HepG2 (cell line): ENCODE data around the gene IER2. TPM values are rescaled to one million over a fixed set of nuclear protein-coding genes. Genes with fewer than 3 reads are reported as not detected.

ENCODE experiments used
- AHR ChIP-seq: IDR thresholded peaks from 2 replicates; pipeline ENCODE4 v1.6.1; 2018; ENCODE audit warnings: missing genetic modification reagents, missing compliant biosample characterization
- CAMTA2 ChIP-seq: sonication (generic); formaldehyde crosslinking; IDR thresholded peaks from 2 replicates; pipeline ENCODE4 v1.4.0; 2020; ENCODE audit warnings: mild to moderate bottlenecking, missing genetic modification reagents, borderline replicate concordance
- GLI4 ChIP-seq: sonication (generic); formaldehyde crosslinking; IDR thresholded peaks from 2 replicates; pipeline ENCODE4 v1.5.1; 2020; ENCODE audit warnings: missing genetic modification reagents, mild to moderate bottlenecking, moderate library complexity, borderline replicate concordance
- HCFC1 ChIP-seq: fragments of 150-350 bp; IDR thresholded peaks from 2 replicates; pipeline ENCODE4 v1.6.1; 2014; ENCODE audit warnings: low read depth, low read length
- HMGA1 ChIP-seq: sonication (generic); formaldehyde crosslinking; conservative IDR thresholded peaks from 2 replicates; pipeline ENCODE4 v1.4.0; 2020; ENCODE audit warnings: missing genetic modification reagents
- MXD4 ChIP-seq: IDR thresholded peaks from 2 replicates; pipeline ENCODE4 v1.6.1; 2016; ENCODE audit warnings: mild to moderate bottlenecking, missing biosample characterization, missing genetic modification reagents
- RCOR2 ChIP-seq: IDR thresholded peaks from 2 replicates; pipeline ENCODE4 v1.6.1; 2016; ENCODE audit warnings: missing biosample characterization, missing genetic modification reagents
- RFXAP ChIP-seq: sonication (generic); formaldehyde crosslinking; IDR thresholded peaks from 2 replicates; pipeline ENCODE4 v1.4.0; 2020; ENCODE audit warnings: missing genetic modification reagents, borderline replicate concordance
- ZBTB8A ChIP-seq: sonication (generic); formaldehyde crosslinking; IDR thresholded peaks from 2 replicates; pipeline ENCODE4 v1.4.0; 2020; ENCODE audit warnings: mild to moderate bottlenecking, low read depth, missing genetic modification reagents, borderline replicate concordance
- ZNF34 ChIP-seq: sonication (generic); formaldehyde crosslinking; IDR thresholded peaks from 2 replicates; pipeline ENCODE4 v1.4.0; 2020; ENCODE audit warnings: mild to moderate bottlenecking, missing genetic modification reagents, borderline replicate concordance
- ZNF552 ChIP-seq: sonication (generic); formaldehyde crosslinking; IDR thresholded peaks from 2 replicates; pipeline ENCODE4 v1.9.0; 2022; ENCODE audit warnings: missing genetic modification reagents, mild to moderate bottlenecking, borderline replicate concordance
- ZNF572 ChIP-seq: sonication (generic); formaldehyde crosslinking; IDR thresholded peaks from 2 replicates; pipeline ENCODE4 v1.5.1; 2020; ENCODE audit warnings: mild to moderate bottlenecking, missing genetic modification reagents
- ZNF614 ChIP-seq: IDR thresholded peaks from 2 replicates; pipeline ENCODE4 v1.6.1; 2018; ENCODE audit warnings: missing biosample characterization, missing genetic modification reagents, inconsistent platforms, borderline replicate concordance
- polyA plus RNA-seq, 8 experiments: library from polyadenylated mRNA; depleted of rRNA in 3 of 8; stranded (reverse) in 7 of 8; unstranded in 1 of 8; fragments of >200 nt; fragmentation: Illumina TruSeq in 4 of 8; extraction: Trizol in 4 of 8; gene quantifications; 2 replicates each; pipeline versions ENCODE4 v1.2.1 to v1.2.3, GENCODE V29; 2011 to 2016; ENCODE audit warnings: low read depth in 4 of 8, missing spikeins in 1 of 8, mixed read lengths in 1 of 8; ENCODE audit not compliant: insufficient read depth in 1 of 8
- total RNA-seq, 5 experiments: library from RNA; depleted of rRNA; stranded (reverse); fragments of >200 nt; fragmentation: Illumina TruSeq; extraction: Trizol; gene quantifications; 2 replicates each; pipeline ENCODE4 v1.2.3, GENCODE V29; 2016; ENCODE audit warnings: low read depth in 1 of 5
- TF ChIP-seq, protein P1 (sequence below): IDR thresholded peaks from 2 replicates; pipeline ENCODE4 v1.6.1; 2016; ENCODE audit warnings: missing compliant biosample characterization, missing genetic modification reagents, borderline replicate concordance
- TF ChIP-seq, protein P2 (sequence below), 2 experiments: sonication (generic) in 1 of 2; formaldehyde crosslinking in 1 of 2; IDR thresholded peaks; 2 replicates each; pipeline versions ENCODE4 v1.4.0 to v1.6.1; 2018 to 2020; ENCODE audit warnings: missing genetic modification reagents in 2 of 2, borderline replicate concordance in 1 of 2, low read depth in 1 of 2, mild to moderate bottlenecking in 1 of 2, missing biosample characterization in 1 of 2
- TF ChIP-seq, protein P3 (sequence below): sonication (generic); formaldehyde crosslinking; IDR thresholded peaks from 2 replicates; pipeline ENCODE4 v1.5.0; 2020; ENCODE audit warnings: missing genetic modification reagents, mild to moderate bottlenecking, borderline replicate concordance
- TF ChIP-seq, protein P4 (sequence below): sonication (generic); formaldehyde crosslinking; conservative IDR thresholded peaks from 2 replicates; pipeline ENCODE4 v1.8.1; 2023; ENCODE audit warnings: missing genetic modification reagents
- TF ChIP-seq, protein P5 (sequence below): sonication (generic); formaldehyde crosslinking; IDR thresholded peaks from 2 replicates; pipeline ENCODE4 v1.4.0; 2020; ENCODE audit warnings: low read depth, missing genetic modification reagents

The IER2 gene
- total and polyA plus RNA-seq, 2 of the 13 experiments (the other 11 are each of a cell fraction or from before 2014, with no cell fraction given): 10.1 to 14.3 TPM

DNA sequence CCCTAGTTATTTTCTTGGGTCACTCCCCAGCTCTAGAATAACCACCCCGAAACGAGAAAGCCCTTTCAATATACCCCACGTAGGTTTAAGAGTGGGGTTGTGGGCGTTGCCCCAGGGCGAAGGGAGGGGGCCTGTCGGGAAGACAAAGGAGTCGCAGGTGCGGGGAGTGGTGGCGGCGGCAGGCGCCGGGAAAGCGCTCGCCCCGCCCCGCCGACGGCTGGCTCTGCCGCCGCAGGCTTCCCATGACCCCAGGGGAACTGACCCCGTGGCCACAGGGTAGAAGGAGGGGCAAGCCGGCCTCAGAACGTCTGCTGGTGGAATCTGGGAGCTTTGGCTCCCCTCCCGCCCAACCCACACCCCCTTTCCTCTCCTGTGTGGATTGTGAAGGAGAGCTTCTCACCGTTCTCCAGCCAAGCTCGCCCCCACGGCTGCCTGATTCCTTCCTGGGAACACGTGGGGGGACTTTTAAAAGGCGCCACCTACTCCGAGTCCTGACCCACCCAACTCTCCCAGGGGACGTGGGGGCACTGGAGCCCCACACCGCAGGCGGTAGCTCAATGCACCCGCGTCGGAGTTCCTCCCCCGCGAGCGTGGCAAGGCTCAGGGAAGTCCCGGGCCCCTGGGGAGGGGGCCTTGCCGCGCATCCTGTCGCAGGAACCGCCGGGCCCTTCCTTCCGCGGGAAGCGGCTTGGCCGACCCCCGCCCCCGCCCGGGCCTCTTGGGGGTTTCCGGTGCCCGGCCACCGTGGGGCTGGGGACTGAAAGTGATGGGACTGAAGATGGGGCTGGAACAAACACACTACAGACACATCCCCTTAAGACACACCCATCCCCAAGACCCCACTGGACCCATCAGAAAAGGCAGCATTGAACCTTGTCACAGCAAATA lies 5.5 kb downstream of the IER2 start (continued):
- TF ChIP-seq, protein P1, sequence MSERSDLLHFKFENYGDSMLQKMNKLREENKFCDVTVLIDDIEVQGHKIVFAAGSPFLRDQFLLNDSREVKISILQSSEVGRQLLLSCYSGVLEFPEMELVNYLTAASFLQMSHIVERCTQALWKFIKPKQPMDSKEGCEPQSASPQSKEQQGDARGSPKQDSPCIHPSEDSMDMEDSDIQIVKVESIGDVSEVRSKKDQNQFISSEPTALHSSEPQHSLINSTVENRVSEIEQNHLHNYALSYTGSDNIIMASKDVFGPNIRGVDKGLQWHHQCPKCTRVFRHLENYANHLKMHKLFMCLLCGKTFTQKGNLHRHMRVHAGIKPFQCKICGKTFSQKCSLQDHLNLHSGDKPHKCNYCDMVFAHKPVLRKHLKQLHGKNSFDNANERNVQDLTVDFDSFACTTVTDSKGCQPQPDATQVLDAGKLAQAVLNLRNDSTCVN (CRISPR knock-in tag): no peak
- TF ChIP-seq, protein P2, sequence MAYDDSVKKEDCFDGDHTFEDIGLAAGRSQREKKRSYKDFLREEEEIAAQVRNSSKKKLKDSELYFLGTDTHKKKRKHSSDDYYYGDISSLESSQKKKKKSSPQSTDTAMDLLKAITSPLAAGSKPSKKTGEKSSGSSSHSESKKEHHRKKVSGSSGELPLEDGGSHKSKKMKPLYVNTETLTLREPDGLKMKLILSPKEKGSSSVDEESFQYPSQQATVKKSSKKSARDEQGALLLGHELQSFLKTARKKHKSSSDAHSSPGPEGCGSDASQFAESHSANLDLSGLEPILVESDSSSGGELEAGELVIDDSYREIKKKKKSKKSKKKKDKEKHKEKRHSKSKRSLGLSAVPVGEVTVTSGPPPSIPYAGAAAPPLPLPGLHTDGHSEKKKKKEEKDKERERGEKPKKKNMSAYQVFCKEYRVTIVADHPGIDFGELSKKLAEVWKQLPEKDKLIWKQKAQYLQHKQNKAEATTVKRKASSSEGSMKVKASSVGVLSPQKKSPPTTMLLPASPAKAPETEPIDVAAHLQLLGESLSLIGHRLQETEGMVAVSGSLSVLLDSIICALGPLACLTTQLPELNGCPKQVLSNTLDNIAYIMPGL (CRISPR knock-in tag; IDR thresholded peaks at IDR 0.05; ENCODE audit: borderline replicate concordance in 1 of 2, low read depth in 1 of 2): peak; percentile 20 to 36; a peak in 1 of 4 replicates
- TF ChIP-seq GLI4 (CRISPR knock-in tag) (no peak), HCFC1 (no peak), ZNF552 (CRISPR knock-in tag) (no peak), AHR (CRISPR knock-in tag) (no peak), ZNF614 (CRISPR knock-in tag) (no peak), ZBTB8A (CRISPR knock-in tag) (no peak), HMGA1 (CRISPR knock-in tag) (no peak), MXD4 (no peak; the same call in 1 of the 2 replicates), ZNF572 (CRISPR knock-in tag) (no peak), CAMTA2 (no peak), RCOR2 (CRISPR knock-in tag) (no peak), RFXAP (CRISPR knock-in tag) (no peak), ZNF34 (CRISPR knock-in tag) (no peak)
- TF ChIP-seq, protein P3, sequence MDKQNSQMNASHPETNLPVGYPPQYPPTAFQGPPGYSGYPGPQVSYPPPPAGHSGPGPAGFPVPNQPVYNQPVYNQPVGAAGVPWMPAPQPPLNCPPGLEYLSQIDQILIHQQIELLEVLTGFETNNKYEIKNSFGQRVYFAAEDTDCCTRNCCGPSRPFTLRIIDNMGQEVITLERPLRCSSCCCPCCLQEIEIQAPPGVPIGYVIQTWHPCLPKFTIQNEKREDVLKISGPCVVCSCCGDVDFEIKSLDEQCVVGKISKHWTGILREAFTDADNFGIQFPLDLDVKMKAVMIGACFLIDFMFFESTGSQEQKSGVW (CRISPR knock-in tag): no peak
- TF ChIP-seq, protein P4, sequence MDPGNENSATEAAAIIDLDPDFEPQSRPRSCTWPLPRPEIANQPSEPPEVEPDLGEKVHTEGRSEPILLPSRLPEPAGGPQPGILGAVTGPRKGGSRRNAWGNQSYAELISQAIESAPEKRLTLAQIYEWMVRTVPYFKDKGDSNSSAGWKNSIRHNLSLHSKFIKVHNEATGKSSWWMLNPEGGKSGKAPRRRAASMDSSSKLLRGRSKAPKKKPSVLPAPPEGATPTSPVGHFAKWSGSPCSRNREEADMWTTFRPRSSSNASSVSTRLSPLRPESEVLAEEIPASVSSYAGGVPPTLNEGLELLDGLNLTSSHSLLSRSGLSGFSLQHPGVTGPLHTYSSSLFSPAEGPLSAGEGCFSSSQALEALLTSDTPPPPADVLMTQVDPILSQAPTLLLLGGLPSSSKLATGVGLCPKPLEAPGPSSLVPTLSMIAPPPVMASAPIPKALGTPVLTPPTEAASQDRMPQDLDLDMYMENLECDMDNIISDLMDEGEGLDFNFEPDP (CRISPR knock-in tag): no peak
- TF ChIP-seq, protein P5, sequence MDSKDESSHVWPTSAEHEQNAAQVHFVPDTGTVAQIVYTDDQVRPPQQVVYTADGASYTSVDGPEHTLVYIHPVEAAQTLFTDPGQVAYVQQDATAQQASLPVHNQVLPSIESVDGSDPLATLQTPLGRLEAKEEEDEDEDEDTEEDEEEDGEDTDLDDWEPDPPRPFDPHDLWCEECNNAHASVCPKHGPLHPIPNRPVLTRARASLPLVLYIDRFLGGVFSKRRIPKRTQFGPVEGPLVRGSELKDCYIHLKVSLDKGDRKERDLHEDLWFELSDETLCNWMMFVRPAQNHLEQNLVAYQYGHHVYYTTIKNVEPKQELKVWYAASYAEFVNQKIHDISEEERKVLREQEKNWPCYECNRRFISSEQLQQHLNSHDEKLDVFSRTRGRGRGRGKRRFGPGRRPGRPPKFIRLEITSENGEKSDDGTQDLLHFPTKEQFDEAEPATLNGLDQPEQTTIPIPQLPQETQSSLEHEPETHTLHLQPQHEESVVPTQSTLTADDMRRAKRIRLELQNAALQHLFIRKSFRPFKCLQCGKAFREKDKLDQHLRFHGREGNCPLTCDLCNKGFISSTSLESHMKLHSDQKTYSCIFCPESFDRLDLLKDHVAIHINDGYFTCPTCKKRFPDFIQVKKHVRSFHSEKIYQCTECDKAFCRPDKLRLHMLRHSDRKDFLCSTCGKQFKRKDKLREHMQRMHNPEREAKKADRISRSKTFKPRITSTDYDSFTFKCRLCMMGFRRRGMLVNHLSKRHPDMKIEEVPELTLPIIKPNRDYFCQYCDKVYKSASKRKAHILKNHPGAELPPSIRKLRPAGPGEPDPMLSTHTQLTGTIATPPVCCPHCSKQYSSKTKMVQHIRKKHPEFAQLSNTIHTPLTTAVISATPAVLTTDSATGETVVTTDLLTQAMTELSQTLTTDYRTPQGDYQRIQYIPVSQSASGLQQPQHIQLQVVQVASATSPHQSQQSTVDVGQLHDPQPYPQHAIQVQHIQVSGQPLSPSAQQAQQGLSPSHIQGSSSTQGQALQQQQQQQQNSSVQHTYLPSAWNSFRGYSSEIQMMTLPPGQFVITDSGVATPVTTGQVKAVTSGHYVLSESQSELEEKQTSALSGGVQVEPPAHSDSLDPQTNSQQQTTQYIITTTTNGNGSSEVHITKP (CRISPR knock-in tag): no peak
